HepG2 (cell line): ENCODE data around the gene ANO2.

Source experiments
- SP5 ChIP-seq: IDR thresholded peaks from 2 replicates; pipeline ENCODE4 v1.6.1; 2016; ENCODE audit warnings: low read depth, borderline replicate concordance
- ZNF329 ChIP-seq: sonication (generic); formaldehyde crosslinking; IDR thresholded peaks from 2 replicates; pipeline ENCODE4 v1.9.0; 2021; ENCODE audit warnings: low read depth, mild to moderate bottlenecking, missing genetic modification reagents

- TF ChIP-seq ZNF329 (CRISPR knock-in tag) (no peak), SP5 (no peak)
Observed at GRCh38 chr12:5706247-5706646, 238.8 kb downstream of the ANO2 start.
